GM12878 (cell line): ENCODE data around the gene CSRNP2. TPM values are rescaled to one million over a fixed set of nuclear protein-coding genes. Genes with fewer than 3 reads are reported as not detected.

Experiments used
- ATAC-seq: fragments of 200-7000 bp; cut with Tn5 transposase; 3 replicates; pipeline ENCODE4 v1.9.1; 2020; ENCODE audit warnings: mild to moderate bottlenecking, moderate library complexity
- BruUV-seq: library from RNA; stranded (reverse); fragments of 400-500 nt; replicated peaks from 2 replicates; lab custom pipeline; 2021; lab: Mats Ljungman, UMichigan
- CTCF ChIA-PET: fragments of 300-600 bp; sonication (Branson Sonifier 250); formaldehyde crosslinking; extraction: SDS; loops from one replicate; lab custom pipeline; 2021; ENCODE audit warnings: inconsistent platforms; lab: Yijun Ruan, JAX
- POLR2A ChIA-PET: fragments of 350-600 bp; formaldehyde crosslinking; extraction: SDS; loops from one replicate; lab custom pipeline; 2021; ENCODE audit warnings: inconsistent platforms; lab: Charles Lee
- RAD21 ChIA-PET: fragments of 300-600 bp; sonication (Branson Sonifier 250); formaldehyde crosslinking; loops from one replicate; lab custom pipeline; 2023; ENCODE audit warnings: antibody characterized with exemption; ENCODE audit not compliant: unreplicated experiment; lab: Charles Lee
- SMC1A ChIA-PET: fragments of 300-600 bp; sonication (Branson Sonifier 250); formaldehyde crosslinking; loops from one replicate; lab custom pipeline; 2023; ENCODE audit not compliant: unreplicated experiment, uncharacterized antibody; lab: Charles Lee
- DNase-seq: peaks from one replicate; pipeline ENCODE4 v3.0.0-alpha.2; 2011; ENCODE audit warnings: low read depth, low spot score
- FAIRE-seq: peaks from 3 replicates; lab custom pipeline; 2011; peaks lifted over from hg19 to GRCh38; lab: Jason Lieb, UNC
- H2AFZ ChIP-seq: 2 replicates; pipeline ENCODE4 v1.6.0; 2011; ENCODE audit warnings: low read depth, low read length, control low read depth; ENCODE audit not compliant: control insufficient read depth
- H3K27ac ChIP-seq: 2 replicates; pipeline ENCODE4 v1.5.1; 2011; ENCODE audit warnings: control low read depth; ENCODE audit not compliant: control insufficient read depth, insufficient read depth
- H3K27me3 ChIP-seq, 2 experiments: replicated peaks in 1 of 2; 2 replicates each; pipeline versions ENCODE4 v1.6.0 to v1.6.1; 2011; ENCODE audit warnings: low read length in 1 of 2; ENCODE audit not compliant: control insufficient read depth in 2 of 2, insufficient read depth in 2 of 2
- H3K36me3 ChIP-seq, 2 experiments: 2 replicates each; pipeline ENCODE4 v1.5.1; 2011; ENCODE audit warnings: low read length in 1 of 2; ENCODE audit not compliant: control insufficient read depth in 2 of 2, insufficient read depth in 2 of 2
- H3K4me1 ChIP-seq: 2 replicates; pipeline ENCODE4 v1.6.1; 2011; ENCODE audit warnings: mild to moderate bottlenecking, low read length, moderate library complexity, mixed read lengths; ENCODE audit not compliant: control insufficient read depth, insufficient read depth
- H3K4me2 ChIP-seq: 2 replicates; pipeline ENCODE4 v1.6.0; 2011; ENCODE audit warnings: control low read depth; ENCODE audit not compliant: control insufficient read depth, insufficient read depth
- H3K4me3 ChIP-seq: fragments of 200-600 bp; sonication (generic); 2 replicates; pipeline ENCODE4 v1.5.1; 2016
- H3K79me2 ChIP-seq: 2 replicates; pipeline ENCODE4 v1.6.0; 2011; ENCODE audit warnings: low read length; ENCODE audit not compliant: control insufficient read depth, insufficient read depth
- H3K9ac ChIP-seq: 2 replicates; pipeline ENCODE4 v1.8.0; 2011; ENCODE audit warnings: low read length, control low read depth, mixed read lengths; ENCODE audit not compliant: control insufficient read depth, insufficient read depth
- H3K9me3 ChIP-seq: replicated peaks from 3 replicates; pipeline ENCODE4 v1.5.1; 2011; ENCODE audit warnings: mild to moderate bottlenecking, low read length; ENCODE audit not compliant: control insufficient read depth, insufficient read depth
- H4K20me1 ChIP-seq: 2 replicates; pipeline ENCODE4 v1.6.0; 2011; ENCODE audit not compliant: control insufficient read depth, insufficient read depth
- CBFB ChIP-seq: IDR thresholded peaks from 2 replicates; pipeline ENCODE4 v1.6.1; 2016; ENCODE audit warnings: antibody characterized with exemption, low read depth
- CHD1 ChIP-seq: IDR thresholded peaks from 2 replicates; pipeline ENCODE4 v1.6.1; 2012; ENCODE audit warnings: low read depth, low read length, improper control_type of control experiment
- CUX1 ChIP-seq: IDR thresholded peaks from 2 replicates; pipeline ENCODE4 v1.6.1; 2012; ENCODE audit warnings: improper control_type of control experiment, low read depth, low read length; ENCODE audit not compliant: insufficient replicate concordance
- GABPA ChIP-seq: IDR thresholded peaks from 2 replicates; pipeline ENCODE4 v1.6.1; 2014; ENCODE audit warnings: antibody characterized with exemption, low read depth, mild to moderate bottlenecking, inconsistent platforms
- HDAC2 ChIP-seq: fragments of 200-600 bp; sonication (generic); IDR thresholded peaks from 2 replicates; pipeline ENCODE4 v1.6.1; 2017
- IRF3 ChIP-seq: fragments of 450-650 bp; IDR thresholded peaks from 2 replicates; pipeline ENCODE4 v1.6.1; 2014; ENCODE audit warnings: mild to moderate bottlenecking
- MXI1 ChIP-seq: fragments of 150-350 bp; IDR thresholded peaks from 2 replicates; pipeline ENCODE4 v1.6.1; 2011; ENCODE audit warnings: low read depth, mild to moderate bottlenecking, inconsistent platforms, low read length, improper control_type of control experiment
- NFYB ChIP-seq: IDR thresholded peaks from 2 replicates; pipeline ENCODE4 v1.6.1; 2011; ENCODE audit warnings: low read depth, mild to moderate bottlenecking, low read length, improper control_type of control experiment, moderate library complexity; ENCODE audit not compliant: insufficient read depth
- NRF1 ChIP-seq: conservative IDR thresholded peaks from 2 replicates; pipeline ENCODE4 v1.6.1; 2011; ENCODE audit warnings: mild to moderate bottlenecking, low read depth, low read length, improper control_type of control experiment
- POLR2A ChIP-seq: IDR thresholded peaks from 2 replicates; pipeline ENCODE4 v1.6.1; 2011; ENCODE audit warnings: low read depth, mild to moderate bottlenecking, low read length
- RAD51 ChIP-seq: fragments of 450-650 bp; IDR thresholded peaks from 2 replicates; pipeline ENCODE4 v1.6.1; 2016; ENCODE audit warnings: moderate library complexity, mild to moderate bottlenecking, inconsistent platforms
- SMARCA5 ChIP-seq: fragments of 450-650 bp; IDR thresholded peaks from 2 replicates; pipeline ENCODE4 v1.6.1; 2017; ENCODE audit warnings: mild to moderate bottlenecking
- STAT1 ChIP-seq: fragments of 450-650 bp; conservative IDR thresholded peaks from 2 replicates; pipeline ENCODE4 v1.6.1; 2014; ENCODE audit warnings: antibody characterized with exemption, mild to moderate bottlenecking
- TCF7 ChIP-seq: IDR thresholded peaks from 2 replicates; pipeline ENCODE4 v1.6.1; 2014; ENCODE audit warnings: antibody characterized with exemption, borderline replicate concordance
- USF2 ChIP-seq: IDR thresholded peaks from 2 replicates; pipeline ENCODE4 v1.6.1; 2011; ENCODE audit warnings: low read depth, low read length, improper control_type of control experiment, borderline replicate concordance
- YBX1 ChIP-seq: fragments of 450-650 bp; IDR thresholded peaks from 2 replicates; pipeline ENCODE4 v1.6.1; 2016; ENCODE audit warnings: antibody characterized with exemption
- YY1 ChIP-seq: IDR thresholded peaks from 2 replicates; pipeline ENCODE4 v1.6.1; 2011; ENCODE audit warnings: low read depth, mild to moderate bottlenecking, low read length
- ZNF207 ChIP-seq: fragments of 450-650 bp; IDR thresholded peaks from 2 replicates; pipeline ENCODE4 v1.6.1; 2014; ENCODE audit warnings: antibody characterized with exemption, mild to moderate bottlenecking, borderline replicate concordance
- ZNF24 ChIP-seq: fragments of 450-650 bp; IDR thresholded peaks from 2 replicates; pipeline ENCODE4 v1.6.1; 2017; ENCODE audit warnings: antibody characterized with exemption, mild to moderate bottlenecking
- ZNF274 ChIP-seq: IDR thresholded peaks from one replicate; pipeline ENCODE4 v1.8.0; 2011; ENCODE audit not compliant: insufficient read length, insufficient read depth
- WGBS: methylation state at CpG from one replicate; pipeline ENCODE4 v1.1.6; 2016; ENCODE audit warnings: low lambda C conversion rate; ENCODE audit not compliant: insufficient replicate concordance, insufficient coverage; ENCODE audit errors: missing lambda C conversion rate; 5-methylcytosine and 5-hydroxymethylcytosine counted together
- in situ Hi-C: fragments of 300-500 bp; cut with MboI; formaldehyde crosslinking; loops from 9 replicates; pipeline ENCODE4 v1.14.3; 2018; ENCODE audit warnings: mixed read lengths
- intact Hi-C: fragments of 100-400 bp; cut with micrococcal nuclease; formaldehyde crosslinking; loops from one replicate; pipeline ENCODE4 v1.14.2; 2022; ENCODE audit not compliant: unreplicated experiment
- polyA plus RNA-seq, 11 experiments: library from polyadenylated mRNA; depleted of rRNA in 4 of 11; unstranded in 6 of 11; stranded (reverse) in 5 of 11; fragments of >200 nt; fragmentation: Nextera tagmentation in 4 of 11; fragmentation: Illumina TruSeq in 1 of 11; extraction: Ambion mirVana in 4 of 11; extraction: Trizol in 1 of 11; gene quantifications; 1 replicate in 1 of 11; 2 replicates in 10 of 11; pipeline versions ENCODE4 v1.2.1 to v1.2.3, GENCODE V29; 2011 to 2016; ENCODE audit warnings: inconsistent platforms in 2 of 11, missing spikeins in 2 of 11, low read depth in 1 of 11
- total RNA-seq, 4 experiments: library from RNA; depleted of rRNA in 3 of 4; stranded (reverse); fragments of >200 nt in 3 of 4; fragmentation: Illumina TruSeq in 1 of 4; extraction: Trizol in 1 of 4; gene quantifications; 2 replicates each; pipeline versions ENCODE4 v1.2.1 to v1.2.3, GENCODE V29; 2013 to 2021

Gene CSRNP2
- total and polyA plus RNA-seq, 10 of the 15 experiments (the other 5 are each of a cell fraction or from before 2014, with no cell fraction given) = 1.2 to 12.1 (median 6.3) TPM

- TF ChIP-seq CUX1 = no peak
Observed at GRCh38 chr12:51070004-51070403, 13.4 kb downstream of the CSRNP2 start (continued).

GRCh38 chr12:51067771-51068170 is 15.6 kb downstream of the CSRNP2 start:
- Histone ChIP-seq H3K9me3 (no peaks in the 10 kb centered on the region), H3K4me2 (no peak overlapping the region), H4K20me1 (no peaks in the 10 kb centered on the region), H3K9ac (no peak overlapping the region), H3K4me3 (no peak overlapping the region), H3K4me1 (no peaks in the 10 kb centered on the region), H2AFZ (no peak overlapping the region), H3K27me3 (no peaks in the 10 kb centered on the region), H3K36me3 (peaks cover 3 to 10% of the 10 kb centered on the region in 2 experiments), H3K27ac (no peak overlapping the region), H3K79me2 (no peaks in the 10 kb centered on the region)
- in situ Hi-C loops = no loop called here
- ATAC-seq (no peak), FAIRE-seq (no peak), DNase-seq (no peak)
- intact Hi-C loops = no loop called here
- ChIA-PET CTCF (no interaction called here), SMC1A (interaction anchor here (1.3 kb wide), 1 partner anchor 273 kb away, joined by 4 read pairs; no protein-coding TSS in a partner anchor), POLR2A (no interaction called here), RAD21 (no interaction called here)
- WGBS = 94% methylated on average over 7 of the region's 7 CpGs
- BruUV-seq = no TSS peak
- no peak for TF ChIP-seq YBX1
- no peak for TF ChIP-seq SMARCA5
- no peak for TF ChIP-seq HDAC2
- no peak for TF ChIP-seq STAT1
- TF ChIP-seq NRF1 = no peak
- TF ChIP-seq YY1 = no peak
- no peak for TF ChIP-seq TCF7
- no peak for TF ChIP-seq CBFB
- no peak for TF ChIP-seq MXI1
- no peak for TF ChIP-seq NFYB
- TF ChIP-seq ZNF207 = no peak
- TF ChIP-seq RAD51 = no peak
- no peak for TF ChIP-seq CHD1
- no peak for TF ChIP-seq POLR2A
- no peak for TF ChIP-seq ZNF274
- TF ChIP-seq GABPA = no peak
- TF ChIP-seq USF2 = no peak
- TF ChIP-seq IRF3 = no peak
- no peak for TF ChIP-seq ZNF24
